WTC11 (cell line): ENCODE measurements around the gene EXPH5. TPM values are rescaled to one million over a fixed set of nuclear protein-coding genes. Genes with fewer than 3 reads are reported as not detected.

Experiments used
- ATAC-seq: fragments of 200-7000 bp; cut with Tn5 transposase; 2 replicates; pipeline ENCODE4 v1.10.0; 2021; ENCODE audit warnings: mild to moderate bottlenecking, moderate library complexity
- CTCF ChIA-PET: fragments of 300-600 bp; sonication (Branson Sonifier 250); formaldehyde crosslinking; loops from one replicate; lab custom pipeline; 2021; ENCODE audit warnings: antibody characterized with exemption; lab: Charles Lee
- POLR2A ChIA-PET: fragments of 350-600 bp; sonication (Branson Sonifier 250); formaldehyde crosslinking; loops from one replicate; lab custom pipeline; 2021; ENCODE audit warnings: antibody characterized with exemption; lab: Charles Lee
- DNase-seq: peaks from one replicate; pipeline ENCODE4 v3.0.0; 2021; ENCODE audit warnings: low spot score
- H3K27ac Mint-ChIP-seq: 2 replicates; pipeline ENCODE4 v1.8.0; 2021; ENCODE audit warnings: mixed read lengths
- H3K27me3 Mint-ChIP-seq: 2 replicates; pipeline ENCODE4 v1.8.0; 2021; ENCODE audit warnings: low read depth, mild to moderate bottlenecking, moderate library complexity, mixed read lengths
- H3K36me3 Mint-ChIP-seq: 2 replicates; pipeline ENCODE4 v1.8.0; 2021; ENCODE audit warnings: mixed read lengths
- H3K4me1 Mint-ChIP-seq: 2 replicates; pipeline ENCODE4 v1.8.0; 2022; ENCODE audit warnings: mixed read lengths
- H3K4me3 Mint-ChIP-seq: 2 replicates; pipeline ENCODE4 v1.8.0; 2021; ENCODE audit warnings: mild to moderate bottlenecking, moderate library complexity, mixed read lengths
- H3K9me3 Mint-ChIP-seq: 2 replicates; pipeline ENCODE4 v1.8.0; 2021; ENCODE audit warnings: mixed read lengths
- ARID4B ChIP-seq: sonication (generic); formaldehyde crosslinking; IDR thresholded peaks from 2 replicates; pipeline ENCODE4 v1.8.0; 2023; ENCODE audit warnings: missing genetic modification reagents, mild to moderate bottlenecking, borderline replicate concordance
- CREB1 ChIP-seq: sonication (generic); formaldehyde crosslinking; IDR thresholded peaks from 2 replicates; pipeline ENCODE4 v1.8.0; 2023; ENCODE audit warnings: mild to moderate bottlenecking, missing genetic modification reagents
- E2F4 ChIP-seq: sonication (generic); formaldehyde crosslinking; IDR thresholded peaks from 2 replicates; pipeline ENCODE4 v1.8.1; 2022; ENCODE audit warnings: low read depth, mild to moderate bottlenecking, moderate library complexity, missing genetic modification reagents, borderline replicate concordance
- ELF4 ChIP-seq: sonication (generic); formaldehyde crosslinking; IDR thresholded peaks from 2 replicates; pipeline ENCODE4 v1.8.1; 2022; ENCODE audit warnings: low read depth, mild to moderate bottlenecking, moderate library complexity, missing genetic modification reagents
- GABPB1 ChIP-seq: sonication (generic); formaldehyde crosslinking; IDR thresholded peaks from 2 replicates; pipeline ENCODE4 v1.8.1; 2023; ENCODE audit warnings: mild to moderate bottlenecking, missing genetic modification reagents
- JAZF1 ChIP-seq: fragments of 250-450 bp; sonication (Bioruptor Pico); IDR thresholded peaks from 2 replicates; pipeline ENCODE4 v1.9.0; 2021; ENCODE audit warnings: moderate library complexity, mild to moderate bottlenecking, inconsistent platforms
- KAT7 ChIP-seq: sonication (generic); formaldehyde crosslinking; IDR thresholded peaks from 2 replicates; pipeline ENCODE4 v1.8.1; 2023; ENCODE audit warnings: missing genetic modification reagents, mild to moderate bottlenecking, borderline replicate concordance
- NFYB ChIP-seq: sonication (generic); formaldehyde crosslinking; conservative IDR thresholded peaks from 2 replicates; pipeline ENCODE4 v1.8.0; 2022; ENCODE audit warnings: low read depth, missing genetic modification reagents
- NR3C1 ChIP-seq: sonication (generic); formaldehyde crosslinking; conservative IDR thresholded peaks from 2 replicates; pipeline ENCODE4 v1.8.1; 2023; ENCODE audit warnings: low read depth, mild to moderate bottlenecking, missing genetic modification reagents
- OVOL2 ChIP-seq: fragments of 250-450 bp; sonication (Bioruptor Pico); IDR thresholded peaks from 2 replicates; pipeline ENCODE4 v1.9.0; 2021; ENCODE audit warnings: mild to moderate bottlenecking, borderline replicate concordance
- RELA ChIP-seq: sonication (generic); formaldehyde crosslinking; IDR thresholded peaks from 2 replicates; pipeline ENCODE4 v1.8.1; 2022; ENCODE audit warnings: missing genetic modification reagents, mild to moderate bottlenecking, borderline replicate concordance
- SMAD3 ChIP-seq: sonication (generic); formaldehyde crosslinking; IDR thresholded peaks from 2 replicates; pipeline ENCODE4 v1.8.0; 2022; ENCODE audit warnings: missing genetic modification reagents, mild to moderate bottlenecking, borderline replicate concordance
- SOX15 ChIP-seq: fragments of 250-450 bp; sonication (Bioruptor Pico); IDR thresholded peaks from 2 replicates; pipeline ENCODE4 v1.9.0; 2021; ENCODE audit warnings: mild to moderate bottlenecking
- TEAD1 ChIP-seq: sonication (generic); formaldehyde crosslinking; IDR thresholded peaks from 2 replicates; pipeline ENCODE4 v1.8.0; 2022; ENCODE audit warnings: mild to moderate bottlenecking, missing genetic modification reagents
- ZNF121 ChIP-seq: sonication (generic); formaldehyde crosslinking; IDR thresholded peaks from 2 replicates; pipeline ENCODE4 v1.8.0; 2023; ENCODE audit warnings: missing genetic modification reagents
- ZNF232 ChIP-seq: sonication (generic); formaldehyde crosslinking; IDR thresholded peaks from 2 replicates; pipeline ENCODE4 v1.8.0; 2022; ENCODE audit warnings: mild to moderate bottlenecking, missing genetic modification reagents
- ZNF263 ChIP-seq: sonication (generic); formaldehyde crosslinking; IDR thresholded peaks from 2 replicates; pipeline ENCODE4 v1.8.1; 2022; ENCODE audit warnings: low read depth, mild to moderate bottlenecking, moderate library complexity, missing genetic modification reagents
- ZNF416 ChIP-seq: fragments of 250-450 bp; sonication (Bioruptor Pico); IDR thresholded peaks from 2 replicates; pipeline ENCODE4 v1.9.0; 2021; ENCODE audit warnings: mild to moderate bottlenecking, inconsistent platforms
- ZNF532 ChIP-seq: fragments of 250-450 bp; sonication (Bioruptor Pico); IDR thresholded peaks from 2 replicates; pipeline ENCODE4 v1.9.0; 2021; ENCODE audit warnings: mild to moderate bottlenecking, borderline replicate concordance
- total RNA-seq: library from RNA; stranded (reverse); gene quantifications from 3 replicates; pipeline ENCODE4 v1.2.3, GENCODE V29; 2021

Gene EXPH5
- total RNA-seq, 1 experiment from 2014 or later = 11.2 TPM

GRCh38 chr11:108589136-108589535 is 4.4 kb downstream of the EXPH5 start:
- ATAC-seq (no peak), DNase-seq (no peak)
- no peaks in the 10 kb centered on the region for H3K9me3 Mint-ChIP-seq
- CTCF ChIA-PET = no interaction called here
- POLR2A ChIA-PET = no interaction called here
- H3K4me3 Mint-ChIP-seq = no peak overlapping the region
- H3K27ac Mint-ChIP-seq = 0 out of 2 replicates have a peak overlapping the region, but pooled peaks have one; percentile 52
- H3K36me3 Mint-ChIP-seq = no peaks in the 10 kb centered on the region; the same call in 1 of the 2 replicates
- TF ChIP-seq GABPB1 (no peak), KAT7 (CRISPR knock-in tag) (no peak), OVOL2 (CRISPR knock-in tag) (no peak), TEAD1 (CRISPR knock-in tag) (no peak), NFYB (CRISPR knock-in tag) (no peak), ZNF232 (CRISPR knock-in tag) (no peak), ZNF121 (CRISPR knock-in tag) (no peak), JAZF1 (CRISPR knock-in tag) (no peak), CREB1 (no peak), ZNF532 (CRISPR knock-in tag) (no peak), RELA (no peak), ZNF416 (CRISPR knock-in tag) (no peak), ELF4 (no peak), SMAD3 (CRISPR knock-in tag) (no peak)
- H3K27me3 Mint-ChIP-seq = peaks cover 17% of the 10 kb centered on the region
- H3K4me1 Mint-ChIP-seq = peaks cover 45% of the 10 kb centered on the region

- POLR2A ChIA-PET = no interaction called here
These were observed 5.3 kb downstream of the EXPH5 start for GRCh38 chr11:108588287-108588686.

More at GRCh38 chr11:108588287-108588686, 5.3 kb downstream of the EXPH5 start:
- ATAC-seq (no peak), DNase-seq (no peak)
- Mint-ChIP-seq H3K4me1 (peaks cover 41% of the 10 kb centered on the region), H3K27me3 (peaks cover 15% of the 10 kb centered on the region), H3K27ac (no peak overlapping the region), H3K4me3 (no peak overlapping the region), H3K9me3 (no peaks in the 10 kb centered on the region), H3K36me3 (no peaks in the 10 kb centered on the region; the same call in 1 of the 2 replicates)
- TF ChIP-seq NR3C1 (no peak), ZNF121 (CRISPR knock-in tag) (no peak), ARID4B (CRISPR knock-in tag) (no peak), ZNF532 (CRISPR knock-in tag) (no peak), RELA (no peak), ZNF263 (no peak), E2F4 (CRISPR knock-in tag) (no peak), SOX15 (CRISPR knock-in tag) (no peak)
- CTCF ChIA-PET = no interaction called here
